ENCODE data around the gene RAB36. TPM values are rescaled to one million over a fixed set of nuclear protein-coding genes. Genes with fewer than 3 reads are reported as not detected.
A peak's percentile ranks its signal among the peaks of the same experiment; 100 is the strongest.

RAB36 gene
- total and polyA plus RNA-seq, 2 donors (not counting 1 experiment from before 2014, with no cell fraction given), result 1.1 to 3.3 TPM

DNA sequence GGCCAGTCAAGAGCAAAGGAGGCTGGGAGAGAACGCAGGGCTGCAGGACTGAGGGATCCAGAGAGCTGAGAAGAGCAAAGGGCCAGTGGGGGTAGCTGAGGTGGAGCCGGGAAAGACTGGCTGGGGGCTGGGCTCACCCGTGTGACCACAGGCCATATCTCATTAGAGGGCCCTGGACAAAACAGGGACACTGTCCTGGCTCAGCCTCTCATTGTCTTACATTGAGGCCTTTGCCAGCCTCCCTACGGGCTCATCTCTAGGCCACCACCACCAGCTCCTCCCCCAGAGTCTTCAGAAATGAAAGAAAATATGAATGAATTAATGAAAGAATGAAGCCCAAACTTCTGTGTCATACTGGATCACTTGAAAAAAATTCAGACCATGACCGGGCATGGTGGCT lies 9.2 kb downstream of the RAB36 start:
- no peak for TF ChIP-seq EZH2 (IDR thresholded peaks at IDR 0.05; ENCODE audit: borderline replicate concordance, insufficient read depth, low read depth, low read length, poor library complexity, severe bottlenecking)
- TF ChIP-seq, protein P1, sequence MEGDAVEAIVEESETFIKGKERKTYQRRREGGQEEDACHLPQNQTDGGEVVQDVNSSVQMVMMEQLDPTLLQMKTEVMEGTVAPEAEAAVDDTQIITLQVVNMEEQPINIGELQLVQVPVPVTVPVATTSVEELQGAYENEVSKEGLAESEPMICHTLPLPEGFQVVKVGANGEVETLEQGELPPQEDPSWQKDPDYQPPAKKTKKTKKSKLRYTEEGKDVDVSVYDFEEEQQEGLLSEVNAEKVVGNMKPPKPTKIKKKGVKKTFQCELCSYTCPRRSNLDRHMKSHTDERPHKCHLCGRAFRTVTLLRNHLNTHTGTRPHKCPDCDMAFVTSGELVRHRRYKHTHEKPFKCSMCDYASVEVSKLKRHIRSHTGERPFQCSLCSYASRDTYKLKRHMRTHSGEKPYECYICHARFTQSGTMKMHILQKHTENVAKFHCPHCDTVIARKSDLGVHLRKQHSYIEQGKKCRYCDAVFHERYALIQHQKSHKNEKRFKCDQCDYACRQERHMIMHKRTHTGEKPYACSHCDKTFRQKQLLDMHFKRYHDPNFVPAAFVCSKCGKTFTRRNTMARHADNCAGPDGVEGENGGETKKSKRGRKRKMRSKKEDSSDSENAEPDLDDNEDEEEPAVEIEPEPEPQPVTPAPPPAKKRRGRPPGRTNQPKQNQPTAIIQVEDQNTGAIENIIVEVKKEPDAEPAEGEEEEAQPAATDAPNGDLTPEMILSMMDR (IDR thresholded peaks at IDR 0.05), result no peak
- no peaks in the 10 kb centered on the region for H3K9me3 ChIP-seq (ENCODE audit: control extremely low read depth in 1 of 3, control insufficient read depth in 2 of 3, insufficient read depth in 1 of 3, low read length in 2 of 3)
- peaks cover 29% of the 10 kb centered on the region for H3K4me1 Mint-ChIP-seq
- H3K36me3 ChIP-seq (replicated peaks in 1 of 2; ENCODE audit: control extremely low read depth in 1 of 2, control insufficient read depth in 1 of 2, extremely low read depth in 1 of 2, insufficient read depth in 2 of 2, low read length in 1 of 2), result no peaks in the 10 kb centered on the region
- no peaks in the 10 kb centered on the region for H3K27me3 ChIP-seq (replicated peaks in 1 of 4; ENCODE audit: control extremely low read depth in 1 of 4, control insufficient read depth in 3 of 4, insufficient read depth in 4 of 4, low read length in 3 of 4)
- no peaks in the 10 kb centered on the region for H4K20me1 ChIP-seq (ENCODE audit: control insufficient read depth, insufficient read depth, low read length, poor library complexity, severe bottlenecking)
- DNase-seq, result no peak
- no peak for ATAC-seq (ENCODE audit: low read depth)
- intact Hi-C loops (cut with micrococcal nuclease), result no loop called here
- H3K4me2 ChIP-seq (replicated peaks; ENCODE audit: low read depth, low read length, poor library complexity, severe bottlenecking), result no peak overlapping the region
- H3K9ac ChIP-seq (ENCODE audit: low read length), result no peak overlapping the region
- H3K27me3 Mint-ChIP-seq, result no peaks in the 10 kb centered on the region
- no peak overlapping the region for H2AFZ ChIP-seq (ENCODE audit: insufficient read depth, low read depth, low read length, poor library complexity, severe bottlenecking)
- no peaks in the 10 kb centered on the region for H3K79me2 ChIP-seq (ENCODE audit: control insufficient read depth, insufficient read depth, low read length)
- H3K4me3 Mint-ChIP-seq, result no peak overlapping the region
- H3K9me3 Mint-ChIP-seq (ENCODE audit: insufficient read depth), result no peaks in the 10 kb centered on the region
- H3K4me3 ChIP-seq (ENCODE audit: control extremely low read depth in 1 of 5, extremely low read depth in 1 of 5, insufficient read depth in 1 of 5, low read depth in 2 of 5, low read length in 4 of 5), result no peak overlapping the region
- H3K27ac ChIP-seq (ENCODE audit: low read length in 2 of 2), result no peak overlapping the region
- WGBS (ENCODE audit: insufficient coverage), result 89% methylated on average over 4 of the region's 5 CpGs
- ChIA-PET CTCF (interaction anchor here (0.7 to 2.7 kb wide), 3 partner anchors 10 to 127 kb away, joined by 3 to 12 read pairs (median 3); partner anchors contain the start of gene RAB36), POLR2A (interaction anchor here (0.6 kb wide), 1 partner anchor 835 kb away, joined by 4 read pairs; no protein-coding TSS in a partner anchor)
- H3K27ac Mint-ChIP-seq, result peak overlapping the region; percentile 68
- H3K4me1 ChIP-seq (ENCODE audit: control insufficient read depth in 2 of 2, insufficient read depth in 2 of 2, low read length in 2 of 2), result peaks cover 16 to 23% of the 10 kb centered on the region in 2 donors

- Mint-ChIP-seq H3K4me1 (peaks cover 25% of the 10 kb centered on the region), H3K27me3 (no peaks in the 10 kb centered on the region), H3K9me3 (ENCODE audit: insufficient read depth) (no peaks in the 10 kb centered on the region), H3K4me3 (no peak overlapping the region), H3K27ac (no peak overlapping the region)
- no peaks in the 10 kb centered on the region for H4K20me1 ChIP-seq (ENCODE audit: control insufficient read depth, insufficient read depth, low read length, poor library complexity, severe bottlenecking)
- H3K4me2 ChIP-seq (replicated peaks; ENCODE audit: low read depth, low read length, poor library complexity, severe bottlenecking), result no peak overlapping the region
- ATAC-seq (ENCODE audit: low read depth) (no peak), DNase-seq (no peak)
- no peaks in the 10 kb centered on the region for H3K36me3 ChIP-seq (replicated peaks in 1 of 2; ENCODE audit: control extremely low read depth in 1 of 2, control insufficient read depth in 1 of 2, extremely low read depth in 1 of 2, insufficient read depth in 2 of 2, low read length in 1 of 2)
- POLR2A ChIA-PET, result no interaction called here
- 92% methylated on average over 3 of the region's 3 CpGs for WGBS (ENCODE audit: insufficient coverage)
- no peak overlapping the region for H3K27ac ChIP-seq (ENCODE audit: low read length in 2 of 2)
- no peaks in the 10 kb centered on the region for H3K9me3 ChIP-seq (ENCODE audit: control extremely low read depth in 1 of 3, control insufficient read depth in 2 of 3, insufficient read depth in 1 of 3, low read length in 2 of 3)
- H3K4me3 ChIP-seq (ENCODE audit: control extremely low read depth in 1 of 5, extremely low read depth in 1 of 5, insufficient read depth in 1 of 5, low read depth in 2 of 5, low read length in 4 of 5), result no peak overlapping the region
- no peak for TF ChIP-seq EZH2 (IDR thresholded peaks at IDR 0.05; ENCODE audit: borderline replicate concordance, insufficient read depth, low read depth, low read length, poor library complexity, severe bottlenecking)
- TF ChIP-seq, protein P1 (IDR thresholded peaks at IDR 0.05), result no peak
- no peaks in the 10 kb centered on the region for H3K27me3 ChIP-seq (replicated peaks in 1 of 4; ENCODE audit: control extremely low read depth in 1 of 4, control insufficient read depth in 3 of 4, insufficient read depth in 4 of 4, low read length in 3 of 4)
- H3K79me2 ChIP-seq (ENCODE audit: control insufficient read depth, insufficient read depth, low read length), result no peaks in the 10 kb centered on the region
- H3K4me1 ChIP-seq (ENCODE audit: control insufficient read depth in 2 of 2, insufficient read depth in 2 of 2, low read length in 2 of 2), result peaks cover 16 to 23% of the 10 kb centered on the region in 2 donors
- CTCF ChIA-PET, result interaction anchor here (0.9 to 2.4 kb wide), 2 partner anchors 20 to 196 kb away, joined by 3 to 8 read pairs; no protein-coding TSS in a partner anchor
- H3K9ac ChIP-seq (ENCODE audit: low read length), result no peak overlapping the region
- H2AFZ ChIP-seq (ENCODE audit: insufficient read depth, low read depth, low read length, poor library complexity, severe bottlenecking), result no peak overlapping the region
- intact Hi-C loops (cut with micrococcal nuclease), result no loop called here
These were observed 9.9 kb downstream of the RAB36 start for GRCh38 chr22:23155143-23155542.

Measured in B cell (primary cell).